ENCODE results near the gene ZNF611. TPM values are rescaled to one million over a fixed set of nuclear protein-coding genes. Genes with fewer than 3 reads are reported as not detected.
"Not testable (repeated sequence)": the region's sequence is repeated elsewhere in the genome, so short reads cannot be mapped to it uniquely, and the experiment has no call there.

The ZNF611 gene
- total and polyA plus RNA-seq, 7 donors: 1.4 to 9.2 (median 4.1) TPM

DNA sequence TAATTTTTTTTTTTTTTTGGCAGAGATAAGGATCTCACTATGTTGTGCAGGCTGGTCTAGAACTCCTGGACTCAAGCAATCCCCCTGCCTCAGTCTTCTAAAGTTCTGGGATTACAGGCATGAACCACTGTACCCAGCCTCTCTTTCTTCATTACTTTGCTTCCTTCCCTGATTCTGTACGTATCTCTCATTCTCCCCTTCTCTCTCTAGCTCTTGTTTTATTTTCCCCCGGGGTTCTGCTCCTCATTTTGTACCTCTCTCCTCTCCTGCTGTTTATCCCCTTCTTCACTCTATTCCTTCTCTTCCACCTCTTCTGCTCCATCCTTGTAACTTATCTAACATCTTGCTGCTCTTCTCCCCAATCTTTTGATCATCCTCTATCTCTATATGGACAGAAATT, 46.5 kb downstream of the ZNF611 start:
- H3K4me1 ChIP-seq: peaks cover 4% of the 10 kb centered on the region
- intact Hi-C loops (cut with DNase I): no loop called here
- no peak for TF ChIP-seq CTCF (IDR thresholded peaks at IDR 0.05)
- H3K36me3 ChIP-seq (ENCODE audit: insufficient read depth in 1 of 2, low read depth in 1 of 2): no peaks in the 10 kb centered on the region
- DNase-seq (no peak), ATAC-seq (no peak)
- peaks cover 0 to 12% (median 0%) of the 10 kb centered on the region in 3 donors for H3K27me3 ChIP-seq (ENCODE audit: insufficient read depth in 3 of 3, low read length in 2 of 3)
- H3K4me3 ChIP-seq: no peak overlapping the region
- 92 to 97% (median 92%) methylated on average over 2 of the region's 2 CpGs for WGBS, 3 donors
- no peaks in the 10 kb centered on the region for H3K9me3 ChIP-seq
- H3K27ac ChIP-seq: no peak overlapping the region

DNA sequence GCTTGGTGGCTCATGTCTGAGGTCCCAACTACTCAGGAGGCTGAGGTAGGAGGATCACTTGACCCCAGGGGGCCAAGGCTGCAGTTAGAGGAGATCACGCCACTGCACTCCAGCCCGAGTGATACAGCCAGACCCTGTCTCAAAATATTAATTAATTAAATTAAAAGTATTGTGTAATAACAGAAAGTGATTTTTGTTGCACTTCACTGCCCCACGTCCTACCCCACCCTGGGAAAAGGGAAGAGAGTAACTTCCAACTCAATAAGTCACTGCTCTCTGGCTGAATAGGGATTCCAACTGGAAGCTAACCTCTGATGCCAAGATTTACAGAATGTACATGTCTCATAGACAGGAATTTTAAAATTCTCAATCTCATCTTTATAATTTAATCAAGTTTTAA, 47.2 kb downstream of the ZNF611 start:
- intact Hi-C loops (cut with DNase I): no loop called here
- H3K27me3 ChIP-seq (ENCODE audit: insufficient read depth in 3 of 3, low read length in 2 of 3): peaks cover 0 to 11% (median 0%) of the 10 kb centered on the region in 3 donors
- no peak for ATAC-seq
- TF ChIP-seq CTCF (IDR thresholded peaks at IDR 0.05): no peak
- no peaks in the 10 kb centered on the region for H3K36me3 ChIP-seq (ENCODE audit: insufficient read depth in 1 of 2, low read depth in 1 of 2)
- 92 to 95% (median 93%) methylated on average over 3 of the region's 3 CpGs for WGBS, 3 donors
- H3K9me3 ChIP-seq: no peaks in the 10 kb centered on the region
- peaks cover 4% of the 10 kb centered on the region for H3K4me1 ChIP-seq
- no peak overlapping the region for H3K4me3 ChIP-seq
- no peak for DNase-seq
- no peak overlapping the region for H3K27ac ChIP-seq

- DNase-seq: no peak
- intact Hi-C loops (cut with DNase I): no loop called here
- no peak overlapping the region for H3K27ac ChIP-seq
- WGBS, 3 donors: 29 to 65% (median 33%) methylated on average over 1 of the region's 1 CpG
- no peak overlapping the region for H3K4me3 ChIP-seq
- no peaks in the 10 kb centered on the region for H3K4me1 ChIP-seq
- no peak for ATAC-seq
- H3K9me3 ChIP-seq: no peaks in the 10 kb centered on the region
- no peak for TF ChIP-seq CTCF (IDR thresholded peaks at IDR 0.05)
- H3K36me3 ChIP-seq (ENCODE audit: insufficient read depth in 1 of 2, low read depth in 1 of 2): no peaks in the 10 kb centered on the region
- no peaks in the 10 kb centered on the region for H3K27me3 ChIP-seq (ENCODE audit: insufficient read depth in 3 of 3, low read length in 2 of 3)
Observed at GRCh38 chr19:52685811-52686210, 49.0 kb downstream of the ZNF611 start.

DNA sequence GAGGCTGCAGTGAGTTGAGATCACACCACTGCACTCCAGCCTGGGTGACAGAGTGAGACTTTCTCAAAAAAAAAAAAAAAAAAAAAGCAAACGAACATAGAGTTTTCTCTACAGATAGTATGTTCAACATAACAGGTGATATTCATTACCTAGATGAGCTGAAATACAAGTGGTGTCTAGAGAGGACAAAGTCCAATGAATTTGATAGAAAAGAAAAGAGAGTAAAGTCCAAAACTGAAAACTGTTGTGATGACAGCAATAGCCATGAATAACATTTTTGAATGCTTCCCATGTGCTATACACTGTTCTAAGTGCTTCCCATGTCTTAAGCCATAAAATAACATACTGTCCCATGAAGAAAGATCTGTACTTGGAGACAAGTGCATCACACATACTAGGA, 53.6 kb downstream of the ZNF611 start:
- H3K4me3 ChIP-seq; ATAC-seq; DNase-seq; H3K4me1 ChIP-seq; H3K9me3 ChIP-seq; H3K27ac ChIP-seq; intact Hi-C loops (cut with DNase I); H3K36me3 ChIP-seq (ENCODE audit: insufficient read depth in 1 of 2, low read depth in 1 of 2); H3K27me3 ChIP-seq (ENCODE audit: insufficient read depth in 3 of 3, low read length in 2 of 3): not testable (repeated sequence)
- 55 to 92% (median 73%) methylated on average over 1 of the region's 1 CpG for WGBS, 3 donors

- no peak overlapping the region for H3K4me3 ChIP-seq
- no peak overlapping the region for H3K27ac ChIP-seq
- TF ChIP-seq CTCF (IDR thresholded peaks at IDR 0.05): no peak
- ATAC-seq (no peak), DNase-seq (no peak)
- H3K9me3 ChIP-seq: no peaks in the 10 kb centered on the region
- intact Hi-C loops (cut with DNase I): no loop called here
- no peaks in the 10 kb centered on the region for H3K36me3 ChIP-seq (ENCODE audit: insufficient read depth in 1 of 2, low read depth in 1 of 2)
- no peaks in the 10 kb centered on the region for H3K4me1 ChIP-seq
- WGBS, 3 donors: 92 to 96% (median 95%) methylated on average over 5 of the region's 5 CpGs
- H3K27me3 ChIP-seq (ENCODE audit: insufficient read depth in 3 of 3, low read length in 2 of 3): no peaks in the 10 kb centered on the region
Observed at GRCh38 chr19:52679598-52679997, 55.2 kb downstream of the ZNF611 start.

GRCh38 chr19:52675239-52675638, 59.6 kb downstream of the ZNF611 start:
- DNase-seq; H3K9me3 ChIP-seq; H3K4me1 ChIP-seq; H3K4me3 ChIP-seq; H3K27me3 ChIP-seq (ENCODE audit: insufficient read depth in 3 of 3, low read length in 2 of 3); H3K27ac ChIP-seq; intact Hi-C loops (cut with DNase I); ATAC-seq; H3K36me3 ChIP-seq (ENCODE audit: insufficient read depth in 1 of 2, low read depth in 1 of 2): not testable (repeated sequence)
- 95 to 97% (median 96%) methylated on average over 6 of the region's 6 CpGs for WGBS, 3 donors
